ES-I3 (cell line): ENCODE results near the gene ARAP1.

Experiments
- H3K36me3 ChIP-seq: 2 replicates; pipeline ENCODE4 v1.6.1; 2013; ENCODE audit warnings: mild to moderate bottlenecking, low read length, control low read depth, moderate library complexity; ENCODE audit not compliant: insufficient read depth
- H3K4me1 ChIP-seq: 2 replicates; pipeline ENCODE4 v1.6.1; 2013; ENCODE audit warnings: mild to moderate bottlenecking, control low read depth, low read length; ENCODE audit not compliant: insufficient read depth
- H3K9ac ChIP-seq: 2 replicates; pipeline ENCODE4 v1.6.1; 2013; ENCODE audit warnings: low read depth, mild to moderate bottlenecking, low read length, moderate library complexity
- H3K9me3 ChIP-seq: 2 replicates; pipeline ENCODE4 v1.6.1; 2013; ENCODE audit warnings: mild to moderate bottlenecking, low read length, moderate library complexity; ENCODE audit not compliant: control insufficient read depth, insufficient read depth

The ARAP1 gene

DNA sequence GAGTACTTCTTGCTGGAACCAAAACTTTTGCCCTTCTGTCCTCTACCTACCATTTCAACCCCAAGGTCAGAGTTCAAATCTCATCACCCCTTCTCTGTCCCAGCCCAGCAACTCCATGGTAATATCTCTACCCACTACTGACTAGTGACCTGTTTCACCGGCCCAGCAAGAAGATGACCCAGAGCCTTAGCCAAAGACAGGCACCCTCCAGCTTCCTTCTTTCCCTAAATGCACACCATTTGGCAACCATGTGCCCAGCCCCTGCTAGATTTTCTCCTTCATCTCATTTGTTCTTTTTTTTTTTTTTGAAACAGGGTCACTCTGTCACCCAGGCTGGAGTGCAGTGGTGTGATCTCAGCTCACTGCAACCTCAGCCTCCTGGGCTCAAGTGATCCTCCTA lies 14.9 kb downstream of the ARAP1 start:
- H3K9ac ChIP-seq = no peak overlapping the region
- H3K4me1 ChIP-seq = peaks cover 45% of the 10 kb centered on the region
- no peaks in the 10 kb centered on the region for H3K9me3 ChIP-seq
- H3K36me3 ChIP-seq = no peaks in the 10 kb centered on the region

DNA sequence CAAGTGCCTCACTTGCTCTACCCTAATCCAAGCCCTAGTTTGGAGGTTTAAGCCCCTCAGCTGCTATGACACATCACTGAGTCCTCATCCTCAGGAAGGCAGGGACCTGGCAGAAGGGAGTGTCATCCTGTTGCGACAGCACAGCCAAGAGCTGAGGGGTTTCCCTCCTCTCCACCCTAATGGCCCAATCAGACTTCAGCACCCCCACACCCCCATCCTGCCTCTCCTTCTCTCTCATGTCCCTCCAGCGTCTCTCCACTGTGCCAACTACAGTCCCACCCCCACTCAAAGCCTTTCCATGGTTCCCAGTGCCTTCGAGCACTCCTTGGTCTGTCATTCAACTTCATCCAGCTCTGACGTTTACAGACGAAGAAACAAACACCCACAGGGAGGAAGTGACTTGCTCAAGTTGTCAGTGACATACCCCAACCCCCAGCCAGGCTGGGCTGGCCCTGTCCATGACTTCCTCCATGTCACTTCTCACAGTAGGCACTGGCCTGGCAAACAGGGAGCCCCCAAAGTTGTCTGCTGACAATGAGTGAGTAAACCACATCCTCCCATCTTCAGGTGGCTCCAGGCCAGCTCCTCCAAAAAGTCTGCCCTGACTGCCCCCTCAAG lies 15.6 kb downstream of the ARAP1 start:
- peaks cover 37% of the 10 kb centered on the region for H3K4me1 ChIP-seq
- H3K9ac ChIP-seq = no peak overlapping the region
- H3K36me3 ChIP-seq = no peaks in the 10 kb centered on the region

DNA sequence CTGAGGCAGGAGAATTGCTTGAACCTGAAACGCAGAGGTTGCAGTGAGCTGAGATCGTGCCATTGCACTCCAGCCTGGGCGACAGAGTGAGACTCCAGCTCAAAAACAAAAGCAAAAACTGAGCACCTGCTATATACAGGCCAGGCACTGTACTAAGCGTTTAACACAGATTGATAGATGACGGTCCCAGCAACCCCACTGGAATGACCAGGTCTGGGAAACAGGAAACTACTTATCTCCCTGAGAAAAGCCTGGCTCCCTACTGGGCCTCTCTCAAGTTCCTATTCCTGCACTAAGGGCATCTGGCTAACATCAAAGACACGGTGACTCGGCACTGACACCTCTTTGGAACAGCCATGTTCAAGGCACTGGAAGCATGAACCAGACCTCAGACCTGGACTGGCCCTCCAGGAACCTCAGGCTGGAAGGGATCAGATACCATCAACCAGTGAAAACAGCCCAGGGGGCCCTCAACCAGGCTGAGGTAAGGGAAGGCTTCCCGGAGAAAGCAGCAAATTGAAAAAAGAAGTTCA lies 16.6 kb downstream of the ARAP1 start:
- H3K9me3 ChIP-seq = no peaks in the 10 kb centered on the region
- no peak overlapping the region for H3K9ac ChIP-seq
- no peaks in the 10 kb centered on the region; the same call in 1 of the 2 replicates for H3K36me3 ChIP-seq
- H3K4me1 ChIP-seq = peaks cover 31% of the 10 kb centered on the region

More for the DNA sequence above, 15.6 kb downstream of the ARAP1 start:
- H3K9me3 ChIP-seq = no peaks in the 10 kb centered on the region

DNA sequence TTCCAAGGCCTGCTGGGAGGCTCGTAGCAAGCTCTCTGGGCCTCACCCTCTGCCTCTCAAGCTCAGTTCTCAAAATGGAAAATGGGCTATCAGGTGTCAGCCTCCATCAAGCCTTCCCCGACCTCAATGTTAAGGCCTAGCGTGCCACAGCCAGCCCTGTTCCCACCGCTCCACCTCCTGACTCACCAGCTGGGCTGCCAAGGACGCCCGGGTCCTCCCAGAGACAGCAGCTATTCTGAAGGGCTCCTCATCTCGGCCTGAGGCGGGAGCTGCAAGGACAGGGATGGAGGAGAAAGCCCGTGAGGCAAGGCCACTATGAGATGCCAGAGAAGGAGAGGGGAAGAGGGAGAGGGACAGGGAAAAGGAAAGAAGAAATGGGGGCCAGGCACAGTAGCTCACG lies 19.9 kb downstream of the ARAP1 start:
- Histone ChIP-seq H3K4me1 (peaks cover 32% of the 10 kb centered on the region), H3K36me3 (no peaks in the 10 kb centered on the region; the same call in 1 of the 2 replicates), H3K9ac (no peak overlapping the region), H3K9me3 (no peaks in the 10 kb centered on the region)

DNA sequence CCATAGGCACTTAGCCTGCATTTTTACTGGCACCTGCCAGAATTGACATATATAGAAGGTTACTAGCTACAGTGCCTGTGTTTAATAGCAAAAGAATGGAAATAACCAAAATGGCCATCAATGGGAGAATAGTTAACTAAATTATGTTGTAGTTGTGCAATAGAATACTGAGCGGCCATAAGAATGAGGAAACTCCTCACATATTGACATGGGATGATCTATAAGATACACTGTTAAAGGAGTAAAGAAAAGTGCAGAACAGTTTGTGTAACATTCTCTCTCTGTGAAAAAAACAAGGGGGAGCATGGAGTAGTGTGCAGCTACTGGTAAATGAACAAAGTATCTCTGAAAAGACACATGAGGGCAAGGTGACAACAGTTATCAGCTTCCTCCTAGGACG lies 21.5 kb downstream of the ARAP1 start:
- Histone ChIP-seq H3K9me3 (no peaks in the 10 kb centered on the region), H3K36me3 (no peaks in the 10 kb centered on the region; the same call in 1 of the 2 replicates), H3K9ac (no peak overlapping the region), H3K4me1 (peaks cover 17% of the 10 kb centered on the region)

DNA sequence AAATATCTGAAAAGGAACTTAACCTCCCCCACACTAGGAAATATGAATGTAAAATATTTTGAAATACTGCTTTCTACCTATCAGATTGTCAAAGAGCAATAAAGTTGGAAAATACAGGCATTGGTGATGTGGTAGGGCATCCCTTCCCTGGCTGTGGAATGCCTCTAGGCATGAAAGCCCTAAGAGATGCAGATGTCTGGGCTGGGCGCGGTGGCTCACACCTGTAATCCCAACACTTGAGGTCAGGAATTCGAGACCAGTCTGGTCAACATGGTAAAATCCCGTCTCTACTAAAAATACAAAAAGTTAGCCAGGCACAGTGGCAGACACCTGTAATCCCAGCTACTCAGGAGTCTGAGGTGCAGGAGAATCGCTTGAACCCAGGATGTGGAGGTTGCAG lies 22.0 kb downstream of the ARAP1 start:
- Histone ChIP-seq H3K9me3 (no peaks in the 10 kb centered on the region), H3K9ac (no peak overlapping the region), H3K4me1 (peaks cover 12% of the 10 kb centered on the region), H3K36me3 (no peaks in the 10 kb centered on the region; the same call in 1 of the 2 replicates)

DNA sequence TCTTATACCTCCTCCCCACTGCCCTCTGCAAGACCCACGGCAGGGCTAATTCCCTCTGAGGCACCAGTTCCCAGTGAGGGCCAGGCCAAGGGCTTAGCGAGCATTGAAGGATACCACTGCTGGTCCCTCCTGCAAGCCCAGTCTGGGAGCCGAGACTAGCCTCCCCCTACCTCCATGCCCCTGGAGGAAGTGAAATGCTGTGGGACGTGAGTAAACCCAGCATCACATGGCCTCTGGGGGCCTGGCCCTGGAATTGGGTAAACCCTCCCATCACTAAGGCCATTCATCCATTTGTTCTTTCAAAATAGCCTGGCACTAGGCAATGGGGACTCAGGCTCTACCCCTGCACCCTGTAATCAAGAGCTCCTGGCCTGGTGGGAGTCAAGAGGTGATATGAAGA lies 24.7 kb downstream of the ARAP1 start:
- Histone ChIP-seq H3K4me1 (peaks cover 12% of the 10 kb centered on the region), H3K9ac (no peak overlapping the region)

DNA sequence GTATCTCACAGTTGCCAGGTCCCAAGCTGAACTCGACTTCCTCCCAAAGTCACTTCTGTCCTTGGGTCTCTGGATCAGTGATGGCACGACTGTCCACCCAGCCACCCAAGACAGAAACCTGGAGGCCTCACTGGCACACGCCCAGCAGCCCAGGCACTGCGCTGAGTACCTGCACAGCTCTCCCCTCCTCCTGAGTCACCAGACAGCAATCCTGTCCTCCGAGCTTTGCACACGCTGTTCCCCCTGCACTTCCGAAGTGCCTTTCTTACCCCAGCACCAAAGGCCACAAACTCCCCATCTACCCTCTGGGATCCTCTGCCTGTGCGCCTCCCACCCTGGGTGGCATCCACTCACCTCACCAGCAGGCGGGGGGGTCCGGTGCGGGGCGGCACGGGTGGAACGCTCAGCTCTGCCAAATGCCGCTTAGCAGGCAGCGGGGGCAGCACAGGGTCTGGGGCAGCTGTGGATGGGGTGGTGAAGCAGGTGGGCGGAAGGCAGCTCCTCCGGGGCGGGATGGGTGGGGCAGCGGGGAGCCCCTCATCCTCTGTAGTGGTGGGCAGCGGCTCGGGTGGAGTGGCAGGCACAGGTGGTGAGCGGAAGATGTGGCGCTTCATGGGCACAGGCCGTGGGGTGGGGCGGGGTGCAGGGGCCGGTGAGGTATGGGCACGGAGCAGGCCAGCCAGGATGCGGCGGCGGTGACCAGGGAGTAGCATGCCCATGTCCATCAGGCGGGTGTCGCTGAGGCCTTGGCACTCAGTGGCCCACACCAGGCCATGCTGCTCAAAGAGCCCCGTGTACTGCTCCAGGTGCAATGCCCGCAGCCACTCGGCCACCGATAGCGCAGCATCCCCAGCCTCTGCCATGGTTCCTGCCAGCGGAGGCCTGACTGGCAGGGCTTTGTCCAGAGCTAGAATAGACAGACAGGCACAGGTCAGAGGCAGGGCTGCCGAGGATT lies 25.7 kb downstream of the ARAP1 start:
- Histone ChIP-seq H3K9ac (no peak overlapping the region), H3K36me3 (peaks cover 5% of the 10 kb centered on the region), H3K4me1 (peaks cover 12% of the 10 kb centered on the region), H3K9me3 (no peaks in the 10 kb centered on the region)

More for the DNA sequence above, 24.7 kb downstream of the ARAP1 start:
- Histone ChIP-seq H3K9me3 (no peaks in the 10 kb centered on the region), H3K36me3 (peaks cover 5% of the 10 kb centered on the region)

DNA sequence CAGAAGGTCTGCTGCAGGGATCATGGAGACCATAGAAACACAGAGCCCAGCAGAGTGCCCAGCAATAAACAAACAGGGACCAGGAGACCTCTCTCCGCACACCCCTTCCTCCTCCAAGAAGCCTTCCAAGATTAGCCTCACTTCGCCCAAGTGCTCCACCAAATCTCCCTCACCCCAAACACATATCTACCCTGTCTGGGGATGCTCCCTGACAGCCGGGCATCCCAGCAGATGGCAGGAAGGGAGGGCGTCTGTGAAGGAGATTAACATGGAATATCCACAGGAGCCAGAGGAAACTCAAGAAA lies 26.5 kb downstream of the ARAP1 start:
- Histone ChIP-seq H3K36me3 (peaks cover 5% of the 10 kb centered on the region; the same call in 1 of the 2 replicates), H3K9ac (no peak overlapping the region), H3K4me1 (peaks cover 10% of the 10 kb centered on the region), H3K9me3 (no peaks in the 10 kb centered on the region)

DNA sequence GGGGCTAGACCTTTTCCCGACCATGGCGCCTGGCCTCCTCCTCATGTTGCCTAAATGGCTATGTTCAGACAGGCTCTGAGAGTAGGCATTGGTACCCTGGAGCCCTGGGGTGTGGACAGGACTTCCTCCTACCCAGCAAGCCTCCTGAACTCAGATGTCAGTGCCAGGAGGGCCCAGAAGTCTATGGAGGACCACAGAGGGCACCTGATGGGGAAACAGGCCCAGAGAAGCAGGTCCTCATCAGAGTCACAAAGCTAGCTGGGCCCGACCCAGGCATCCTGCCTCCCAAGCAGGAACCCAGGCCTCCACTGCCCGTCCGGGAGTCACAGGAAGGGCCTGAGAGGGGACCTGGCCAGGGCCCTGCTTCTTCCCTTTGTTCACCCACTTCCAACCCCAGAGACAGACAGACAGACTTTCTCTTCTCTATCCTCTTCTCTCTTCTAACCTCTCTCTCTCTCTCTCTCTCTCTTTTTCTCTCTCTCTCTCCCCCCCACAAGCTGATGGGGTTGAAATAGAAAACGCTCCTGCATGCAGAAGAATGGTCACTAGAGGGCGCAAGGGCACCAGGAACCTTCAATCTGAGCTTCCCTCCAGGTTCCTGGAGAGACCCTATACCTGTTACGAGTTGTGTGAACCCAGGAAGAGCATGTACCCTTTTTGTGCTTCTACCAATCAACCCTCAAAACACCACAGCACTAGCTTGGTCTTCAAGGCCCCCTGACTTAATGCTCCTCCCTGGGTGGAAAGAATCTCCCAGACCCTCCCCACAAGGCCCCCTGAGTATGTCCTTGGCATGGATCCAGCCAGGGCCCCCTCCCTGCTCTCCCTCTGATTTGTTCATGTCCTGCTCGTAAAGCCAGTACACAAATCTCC lies 27.1 kb downstream of the ARAP1 start:
- no peaks in the 10 kb centered on the region for H3K9me3 ChIP-seq
- no peak overlapping the region for H3K9ac ChIP-seq
- H3K36me3 ChIP-seq = peaks cover 5% of the 10 kb centered on the region; the same call in 1 of the 2 replicates
- H3K4me1 ChIP-seq = peaks cover 5% of the 10 kb centered on the region; the same call in 1 of the 2 replicates

DNA sequence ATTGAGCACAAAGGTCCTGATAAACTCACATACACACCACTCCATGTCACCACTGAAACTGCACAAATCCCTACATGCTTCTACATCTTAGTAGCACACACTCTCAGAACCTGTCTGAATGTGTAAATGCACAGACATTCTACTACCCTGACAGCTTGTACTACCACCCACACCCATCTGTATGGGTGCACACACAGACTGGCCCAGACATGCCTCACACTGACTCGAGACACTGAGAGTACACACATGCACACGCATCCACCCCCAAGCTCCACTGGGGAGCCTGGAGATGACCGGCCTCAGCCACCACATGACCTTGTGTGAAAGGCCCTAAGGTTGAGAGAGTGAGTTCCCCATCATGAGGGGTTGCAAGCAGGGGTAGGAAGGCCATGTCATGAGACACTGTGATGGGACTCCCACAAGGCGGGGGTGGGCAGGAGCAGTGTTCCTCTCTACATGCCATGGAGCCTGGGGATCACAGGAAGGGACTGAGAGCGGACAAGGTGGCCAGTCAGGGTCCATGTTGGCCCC lies 28.1 kb downstream of the ARAP1 start:
- H3K9ac ChIP-seq = no peak overlapping the region
- H3K9me3 ChIP-seq = no peaks in the 10 kb centered on the region
- H3K36me3 ChIP-seq = peaks cover 5% of the 10 kb centered on the region; the same call in 1 of the 2 replicates
- no peaks in the 10 kb centered on the region for H3K4me1 ChIP-seq

DNA sequence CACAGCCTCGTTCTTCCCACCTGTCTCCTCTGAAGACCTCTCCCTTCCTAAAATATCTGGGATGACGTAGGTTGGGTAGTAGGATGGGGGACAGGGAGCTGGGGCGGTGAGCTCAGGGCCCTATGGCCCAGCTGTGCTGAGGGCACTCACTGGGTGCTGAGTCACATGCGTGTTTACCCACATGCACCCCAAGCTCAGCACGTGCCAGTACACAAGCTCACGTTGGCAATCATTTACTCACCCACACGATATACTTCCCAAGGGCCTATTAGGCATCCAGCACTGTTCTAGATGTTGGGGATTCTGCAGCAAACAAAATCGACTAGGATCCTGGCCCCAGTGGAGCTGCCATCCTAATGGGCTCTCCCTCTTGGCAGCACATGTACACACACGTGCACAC lies 28.7 kb downstream of the ARAP1 start:
- no peaks in the 10 kb centered on the region for H3K4me1 ChIP-seq
- H3K9ac ChIP-seq = no peak overlapping the region
- H3K9me3 ChIP-seq = no peaks in the 10 kb centered on the region
- H3K36me3 ChIP-seq = peaks cover 5% of the 10 kb centered on the region; the same call in 1 of the 2 replicates

DNA sequence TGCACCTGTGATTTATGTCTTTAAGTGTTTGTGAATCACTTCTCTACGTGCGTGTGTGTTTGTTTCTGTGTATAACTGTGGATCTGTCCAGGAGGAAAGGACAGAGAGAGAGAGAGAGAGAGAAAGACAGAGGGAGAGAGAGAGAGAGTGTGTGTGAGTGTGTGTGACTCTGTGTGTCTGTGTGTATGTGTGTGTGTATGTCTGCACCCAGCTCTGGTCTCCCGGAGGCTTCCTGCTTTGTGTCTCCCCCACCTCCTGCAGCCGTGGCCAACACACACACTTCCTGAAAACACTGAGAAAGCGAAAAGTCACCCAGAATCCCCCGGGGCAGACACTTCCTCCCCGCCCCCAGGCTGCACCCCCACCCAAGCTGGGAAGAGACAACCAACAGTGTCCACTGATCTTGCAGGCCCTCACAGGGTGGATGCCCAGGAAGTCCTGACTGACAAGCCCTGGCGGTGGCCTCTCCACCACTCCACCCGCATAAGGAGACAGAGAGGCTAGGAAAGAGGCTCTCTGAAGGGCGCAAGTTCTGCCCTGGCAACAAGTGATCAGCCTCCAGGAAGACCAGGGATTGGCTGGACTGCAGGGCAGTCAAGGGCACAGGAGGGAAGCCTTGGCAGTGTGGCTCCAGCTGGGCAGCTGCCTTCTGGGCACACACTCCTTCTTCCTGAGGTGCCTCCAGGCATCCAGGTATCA lies 30.0 kb downstream of the ARAP1 start:
- Histone ChIP-seq H3K36me3 (peaks cover 5% of the 10 kb centered on the region; the same call in 1 of the 2 replicates), H3K9ac (no peak overlapping the region), H3K4me1 (no peaks in the 10 kb centered on the region), H3K9me3 (no peaks in the 10 kb centered on the region)
